Measurements from ENCODE around the gene AJAP1. TPM values are rescaled to one million over a fixed set of nuclear protein-coding genes. Genes with fewer than 3 reads are reported as not detected.

AJAP1 gene
- total RNA-seq, 1 experiment from 2014 or later = not detected

GRCh38 chr1:4775506-4775905, 121.1 kb downstream of the AJAP1 start:
- Histone ChIP-seq H3K4me1 (ENCODE audit: control insufficient read depth, insufficient read depth, low read length) (no peaks in the 10 kb centered on the region), H3K36me3 (ENCODE audit: control insufficient read depth, insufficient read depth, low read length) (no peaks in the 10 kb centered on the region), H3K4me3 (ENCODE audit: low read depth in 2 of 2, low read length in 2 of 2) (no peak overlapping the region), H3K27me3 (ENCODE audit: control insufficient read depth, insufficient read depth, low read length) (no peaks in the 10 kb centered on the region; the same call in 1 of the 2 replicates), H3K27ac (ENCODE audit: low read length) (no peak overlapping the region), H3K9me3 (ENCODE audit: control insufficient read depth, insufficient read depth, low read depth, low read length) (no peaks in the 10 kb centered on the region)
- ATAC-seq (no peak), DNase-seq (ENCODE audit: low read depth, low spot score) (no peak)
- intact Hi-C loops (cut with micrococcal nuclease; ENCODE audit: unreplicated experiment) = no loop called here
- BruUV-seq (replicated peaks) = no TSS peak
- ChIA-PET CTCF (no interaction called here), POLR2A (no interaction called here)
- in situ Hi-C loops (cut with HindIII; ENCODE audit: low pct_unique_long_range_greater_than_20kb, low sequenced_read_pairs) = no loop called here
- no peak for TF ChIP-seq SIN3A (IDR thresholded peaks at IDR 0.05; ENCODE audit: borderline replicate concordance, insufficient read depth, low read depth, low read length)
- TF ChIP-seq, protein P1, sequence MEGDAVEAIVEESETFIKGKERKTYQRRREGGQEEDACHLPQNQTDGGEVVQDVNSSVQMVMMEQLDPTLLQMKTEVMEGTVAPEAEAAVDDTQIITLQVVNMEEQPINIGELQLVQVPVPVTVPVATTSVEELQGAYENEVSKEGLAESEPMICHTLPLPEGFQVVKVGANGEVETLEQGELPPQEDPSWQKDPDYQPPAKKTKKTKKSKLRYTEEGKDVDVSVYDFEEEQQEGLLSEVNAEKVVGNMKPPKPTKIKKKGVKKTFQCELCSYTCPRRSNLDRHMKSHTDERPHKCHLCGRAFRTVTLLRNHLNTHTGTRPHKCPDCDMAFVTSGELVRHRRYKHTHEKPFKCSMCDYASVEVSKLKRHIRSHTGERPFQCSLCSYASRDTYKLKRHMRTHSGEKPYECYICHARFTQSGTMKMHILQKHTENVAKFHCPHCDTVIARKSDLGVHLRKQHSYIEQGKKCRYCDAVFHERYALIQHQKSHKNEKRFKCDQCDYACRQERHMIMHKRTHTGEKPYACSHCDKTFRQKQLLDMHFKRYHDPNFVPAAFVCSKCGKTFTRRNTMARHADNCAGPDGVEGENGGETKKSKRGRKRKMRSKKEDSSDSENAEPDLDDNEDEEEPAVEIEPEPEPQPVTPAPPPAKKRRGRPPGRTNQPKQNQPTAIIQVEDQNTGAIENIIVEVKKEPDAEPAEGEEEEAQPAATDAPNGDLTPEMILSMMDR (IDR thresholded peaks at IDR 0.05) = no peak
- no peak for TF ChIP-seq POLR2AphosphoS5 (IDR thresholded peaks at IDR 0.05; ENCODE audit: low read depth, low read length)
- TF ChIP-seq TCF7L2 (IDR thresholded peaks at IDR 0.05; ENCODE audit: low read depth, low read length) = no peak
- TF ChIP-seq, protein P2, sequence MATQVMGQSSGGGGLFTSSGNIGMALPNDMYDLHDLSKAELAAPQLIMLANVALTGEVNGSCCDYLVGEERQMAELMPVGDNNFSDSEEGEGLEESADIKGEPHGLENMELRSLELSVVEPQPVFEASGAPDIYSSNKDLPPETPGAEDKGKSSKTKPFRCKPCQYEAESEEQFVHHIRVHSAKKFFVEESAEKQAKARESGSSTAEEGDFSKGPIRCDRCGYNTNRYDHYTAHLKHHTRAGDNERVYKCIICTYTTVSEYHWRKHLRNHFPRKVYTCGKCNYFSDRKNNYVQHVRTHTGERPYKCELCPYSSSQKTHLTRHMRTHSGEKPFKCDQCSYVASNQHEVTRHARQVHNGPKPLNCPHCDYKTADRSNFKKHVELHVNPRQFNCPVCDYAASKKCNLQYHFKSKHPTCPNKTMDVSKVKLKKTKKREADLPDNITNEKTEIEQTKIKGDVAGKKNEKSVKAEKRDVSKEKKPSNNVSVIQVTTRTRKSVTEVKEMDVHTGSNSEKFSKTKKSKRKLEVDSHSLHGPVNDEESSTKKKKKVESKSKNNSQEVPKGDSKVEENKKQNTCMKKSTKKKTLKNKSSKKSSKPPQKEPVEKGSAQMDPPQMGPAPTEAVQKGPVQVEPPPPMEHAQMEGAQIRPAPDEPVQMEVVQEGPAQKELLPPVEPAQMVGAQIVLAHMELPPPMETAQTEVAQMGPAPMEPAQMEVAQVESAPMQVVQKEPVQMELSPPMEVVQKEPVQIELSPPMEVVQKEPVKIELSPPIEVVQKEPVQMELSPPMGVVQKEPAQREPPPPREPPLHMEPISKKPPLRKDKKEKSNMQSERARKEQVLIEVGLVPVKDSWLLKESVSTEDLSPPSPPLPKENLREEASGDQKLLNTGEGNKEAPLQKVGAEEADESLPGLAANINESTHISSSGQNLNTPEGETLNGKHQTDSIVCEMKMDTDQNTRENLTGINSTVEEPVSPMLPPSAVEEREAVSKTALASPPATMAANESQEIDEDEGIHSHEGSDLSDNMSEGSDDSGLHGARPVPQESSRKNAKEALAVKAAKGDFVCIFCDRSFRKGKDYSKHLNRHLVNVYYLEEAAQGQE (IDR thresholded peaks at IDR 0.05; ENCODE audit: insufficient read depth in 1 of 2, low read depth in 2 of 2, low read length in 1 of 2) = no peak

DNA sequence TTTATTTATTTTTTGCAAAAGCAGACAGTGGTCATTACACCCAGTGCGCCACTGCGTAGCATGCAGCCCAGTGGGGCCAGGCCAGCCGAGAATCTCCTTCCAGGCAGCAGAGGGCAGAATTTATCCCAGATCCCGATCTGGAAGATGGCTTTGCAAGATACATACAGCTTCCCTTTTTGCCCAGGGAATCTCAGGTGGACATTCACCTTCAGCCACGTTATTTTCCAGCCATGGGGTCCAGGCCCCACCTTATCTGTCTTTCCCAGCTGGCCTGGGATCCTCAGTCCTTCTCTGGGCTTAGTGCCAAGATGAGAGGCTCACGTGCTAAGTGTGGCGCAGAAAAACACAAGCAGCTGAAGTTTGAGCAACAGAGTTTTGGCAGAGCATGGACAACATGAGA, 123.6 kb downstream of the AJAP1 start:
- no peaks in the 10 kb centered on the region for H3K36me3 ChIP-seq (ENCODE audit: control insufficient read depth, insufficient read depth, low read length)
- TF ChIP-seq, protein P1 (IDR thresholded peaks at IDR 0.05) = peak; percentile 66
- TF ChIP-seq, protein P2 (IDR thresholded peaks at IDR 0.05; ENCODE audit: insufficient read depth in 1 of 2, low read depth in 2 of 2, low read length in 1 of 2) = no peak
- ATAC-seq (no peak; the same call in none of the 2 replicates), DNase-seq (ENCODE audit: low read depth, low spot score) (peak; percentile 2)
- ChIA-PET CTCF (interaction anchor here (1.1 kb wide), 1 partner anchor 122 kb away, joined by 4 read pairs; no protein-coding TSS in a partner anchor), POLR2A (no interaction called here)
- H3K4me3 ChIP-seq (ENCODE audit: low read depth in 2 of 2, low read length in 2 of 2) = no peak overlapping the region
- in situ Hi-C loops (cut with HindIII; ENCODE audit: low pct_unique_long_range_greater_than_20kb, low sequenced_read_pairs) = no loop called here
- intact Hi-C loops (cut with micrococcal nuclease; ENCODE audit: unreplicated experiment) = no loop called here
- no peaks in the 10 kb centered on the region for H3K9me3 ChIP-seq (ENCODE audit: control insufficient read depth, insufficient read depth, low read depth, low read length)
- no TSS peak for BruUV-seq (replicated peaks)
- H3K4me1 ChIP-seq (ENCODE audit: control insufficient read depth, insufficient read depth, low read length) = no peaks in the 10 kb centered on the region
- H3K27ac ChIP-seq (ENCODE audit: low read length) = no peak overlapping the region
- H3K27me3 ChIP-seq (ENCODE audit: control insufficient read depth, insufficient read depth, low read length) = no peaks in the 10 kb centered on the region; the same call in 1 of the 2 replicates

All from Panc1 (cell line).